HAP-1 (cell line): Measurements from ENCODE around the gene SNX30.

ENCODE experiments used
- DNase-seq, 2 experiments: peaks; one replicate each; pipeline ENCODE4 v3.0.0-alpha.2; 2016 to 2020; ENCODE audit warnings: low spot score in 2 of 2
- H3K27me3 ChIP-seq: fragments of 250-450 bp; sonication (Bioruptor Pico); 2 replicates; pipeline ENCODE4 v1.5.1; 2020; ENCODE audit warnings: low read depth, mild to moderate bottlenecking, moderate library complexity
- H3K36me3 ChIP-seq: fragments of 250-450 bp; sonication (Bioruptor Pico); replicated peaks from 2 replicates; pipeline ENCODE4 v1.5.1; 2020; ENCODE audit warnings: mild to moderate bottlenecking
- H3K4me1 ChIP-seq: fragments of 250-450 bp; sonication (Bioruptor Pico); 2 replicates; pipeline ENCODE4 v1.5.1; 2020; ENCODE audit warnings: mild to moderate bottlenecking
- H3K4me3 ChIP-seq: fragments of 250-450 bp; sonication (Bioruptor Pico); 2 replicates; pipeline ENCODE4 v1.5.1; 2020; ENCODE audit warnings: mild to moderate bottlenecking, moderate library complexity
- H3K9me3 ChIP-seq: fragments of 250-450 bp; sonication (Bioruptor Pico); 2 replicates; pipeline ENCODE4 v1.5.1; 2020; ENCODE audit warnings: mild to moderate bottlenecking, moderate library complexity
- in situ Hi-C: fragments of 300-500 bp; cut with MboI; formaldehyde crosslinking; loops from 3 replicates; pipeline ENCODE4 v1.14.3; 2020; ENCODE audit warnings: low sequenced_read_pairs, inconsistent platforms, mixed read lengths

SNX30 gene

GRCh38 chr9:112914524-112914923 lies 164.0 kb downstream of the SNX30 start:
- in situ Hi-C loops: no loop called here
- Histone ChIP-seq H3K4me1 (no peaks in the 10 kb centered on the region), H3K9me3 (no peaks in the 10 kb centered on the region), H3K4me3 (no peak overlapping the region), H3K36me3 (no peaks in the 10 kb centered on the region), H3K27me3 (no peaks in the 10 kb centered on the region)
- DNase-seq: peak in 1 of 2 experiments; percentile 23

DNA sequence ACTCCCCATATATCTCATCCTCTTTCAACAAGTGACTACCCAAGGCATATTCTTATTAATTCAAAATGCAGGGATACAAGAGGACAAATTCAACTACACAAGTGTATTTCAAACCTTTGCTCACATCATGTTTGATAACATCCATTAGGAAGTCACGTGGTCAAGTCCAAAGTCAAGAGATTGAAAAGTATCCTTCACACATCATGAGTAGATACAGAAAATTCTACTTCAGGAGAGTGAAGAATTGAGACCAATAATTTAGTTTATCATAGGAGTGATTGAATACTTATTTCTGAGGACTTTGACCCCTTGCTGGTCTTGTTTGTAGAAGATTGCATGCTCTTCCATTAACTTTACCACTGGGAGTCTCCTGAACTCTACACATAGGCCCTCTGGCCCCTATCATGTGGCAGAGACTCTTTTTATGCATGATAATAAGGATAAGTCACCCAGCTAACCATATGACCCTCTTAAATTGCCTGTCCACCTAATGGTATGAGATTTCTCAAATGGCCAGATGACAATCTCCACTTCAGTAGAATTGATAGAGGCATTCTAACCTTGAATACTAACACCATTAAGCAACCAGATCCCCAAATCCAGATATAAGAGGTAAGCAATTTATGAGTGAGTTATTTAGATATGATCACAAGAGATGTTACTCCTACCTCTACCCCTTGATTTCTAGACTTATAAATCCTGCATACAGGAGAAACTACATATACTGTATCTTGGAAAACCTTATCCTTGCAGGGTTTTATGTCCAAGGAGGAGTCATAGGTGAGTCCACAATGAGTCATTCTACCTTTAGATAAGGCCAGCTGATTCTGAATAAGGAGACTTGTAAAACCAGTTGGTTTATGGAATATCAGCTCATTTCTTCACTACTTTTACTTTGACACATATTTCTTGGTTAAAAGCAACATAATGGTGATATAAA lies 166.8 kb downstream of the SNX30 start:
- in situ Hi-C loops: no loop called here

DNA sequence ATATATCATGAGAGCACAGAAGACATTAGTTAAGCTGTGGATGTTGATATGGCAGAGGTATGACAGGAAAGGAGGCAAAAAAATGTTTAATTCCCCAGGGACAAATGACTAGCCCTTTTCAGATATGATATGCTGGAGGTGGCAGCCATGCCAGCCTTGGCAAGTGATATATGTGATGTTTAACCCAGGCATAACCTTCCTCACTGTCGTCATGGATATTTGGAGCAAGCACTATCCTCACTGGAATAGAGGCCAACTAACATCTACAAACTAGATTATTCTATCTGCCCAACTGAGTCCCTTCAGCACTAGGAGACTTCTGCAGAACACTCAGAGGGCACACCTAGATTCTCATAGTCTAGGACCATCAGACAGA lies 167.4 kb downstream of the SNX30 start:
- H3K4me1 ChIP-seq: no peaks in the 10 kb centered on the region
- H3K4me3 ChIP-seq: no peak overlapping the region
- no peaks in the 10 kb centered on the region for H3K9me3 ChIP-seq
- H3K36me3 ChIP-seq: no peaks in the 10 kb centered on the region
- no peaks in the 10 kb centered on the region for H3K27me3 ChIP-seq
- in situ Hi-C loops: no loop called here
- DNase-seq: no peak

More for the DNA sequence above, 166.8 kb downstream of the SNX30 start:
- Histone ChIP-seq H3K9me3 (no peaks in the 10 kb centered on the region), H3K4me1 (no peaks in the 10 kb centered on the region), H3K4me3 (no peak overlapping the region), H3K27me3 (no peaks in the 10 kb centered on the region), H3K36me3 (no peaks in the 10 kb centered on the region)
- DNase-seq: no peak

DNA sequence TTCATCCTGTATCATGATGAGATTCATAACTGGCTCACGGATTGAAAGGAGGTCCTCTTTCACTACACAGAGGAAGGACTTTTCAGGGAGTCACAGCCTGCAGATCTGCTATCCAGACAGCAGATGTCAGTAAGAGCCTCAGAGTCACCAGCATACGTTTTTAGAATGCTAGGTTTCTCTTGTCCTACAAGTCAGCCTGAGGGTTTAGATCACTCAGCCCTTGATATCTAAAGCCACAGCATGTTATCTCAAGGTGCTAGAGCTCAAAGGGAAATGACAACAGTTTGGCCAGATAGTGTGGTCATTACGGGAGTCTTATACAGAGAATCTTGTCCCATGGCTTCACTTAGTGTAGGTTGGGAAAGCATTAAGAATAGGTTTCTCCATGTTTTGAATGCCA lies 171.0 kb downstream of the SNX30 start:
- in situ Hi-C loops: no loop called here
- DNase-seq: peak; percentile 11 to 13
- H3K4me1 ChIP-seq: no peaks in the 10 kb centered on the region
- H3K27me3 ChIP-seq: no peaks in the 10 kb centered on the region; the same call in 1 of the 2 replicates
- no peak overlapping the region for H3K4me3 ChIP-seq
- H3K36me3 ChIP-seq: no peaks in the 10 kb centered on the region
- no peaks in the 10 kb centered on the region for H3K9me3 ChIP-seq
